M059J (cell line): ENCODE results near the gene PROM2. TPM values are rescaled to one million over a fixed set of nuclear protein-coding genes. Genes with fewer than 3 reads are reported as not detected.

Source experiments
- total RNA-seq: library from RNA; depleted of rRNA; stranded (reverse); fragments of >200 nt; shearing (Covaris generic); gene quantifications from 2 replicates; pipeline ENCODE4 v1.2.3, GENCODE V29; 2014; rRNA removed

The PROM2 gene
- total RNA-seq, 1 experiment from 2014 or later, result 3.6 TPM

Other genes starting within 250 kb of the PROM2 start
- 11.3 and 14.7 TPM in 2 replicates for gene MAL, start 248.7 kb upstream of the PROM2 start, total RNA-seq
- 66.4 and 66.8 TPM in 2 replicates for gene MRPS5, start 152.6 kb upstream of the PROM2 start, total RNA-seq
- gene ZNF514, start 114.6 kb upstream of the PROM2 start, total RNA-seq, result 2.7 and 6.1 TPM in 2 replicates
- 7.4 and 8.1 TPM in 2 replicates for gene ZNF2, start 108.6 kb upstream of the PROM2 start, total RNA-seq
- gene ZNF892, start 66.9 kb upstream of the PROM2 start, total RNA-seq, result 1.6 and 2.7 TPM in 2 replicates
- gene KCNIP3, start 22.9 kb downstream of the PROM2 start, total RNA-seq, result 3.3 and 5.8 TPM in 2 replicates
- 25.7 and 32.3 TPM in 2 replicates for gene FAHD2A, start 128.3 kb downstream of the PROM2 start, total RNA-seq
- gene TRIM43B, start 210.3 kb downstream of the PROM2 start, total RNA-seq, result not detected in 2 replicates